Activated T-cell treated with anti-CD3 and anti-CD28 coated beads for 1 hour (primary cell): ENCODE data around the gene MINDY3.

Source experiments
- DNase-seq: peaks from one replicate; pipeline ENCODE4 v3.0.0-alpha.2; 2020; ENCODE audit warnings: low read depth

Gene MINDY3

GRCh38 chr10:15805395-15806058 is 54.8 kb downstream of the MINDY3 start:
- no peak for DNase-seq

DNA sequence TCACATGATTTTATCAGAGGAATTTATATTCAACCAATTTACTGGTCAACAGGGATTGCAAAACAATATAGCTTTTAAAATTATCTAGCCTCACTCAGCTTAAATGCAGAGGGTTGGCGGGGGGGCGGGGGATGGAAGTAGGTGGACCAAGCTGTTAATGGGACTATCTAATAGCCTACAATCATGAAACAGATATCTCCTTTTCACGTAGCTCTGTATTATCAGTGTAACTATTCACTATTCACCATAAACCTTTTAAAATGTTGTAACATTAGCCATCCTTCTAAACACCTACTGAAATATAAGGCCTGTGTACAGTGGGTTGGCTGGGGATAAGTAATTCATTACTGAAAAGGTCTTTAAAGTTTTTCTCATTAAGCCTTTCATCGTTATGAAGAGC is 56.2 kb downstream of the MINDY3 start:
- DNase-seq: no peak

GRCh38 chr10:15802375-15802949 is 57.8 kb downstream of the MINDY3 start:
- no peak for DNase-seq

DNA sequence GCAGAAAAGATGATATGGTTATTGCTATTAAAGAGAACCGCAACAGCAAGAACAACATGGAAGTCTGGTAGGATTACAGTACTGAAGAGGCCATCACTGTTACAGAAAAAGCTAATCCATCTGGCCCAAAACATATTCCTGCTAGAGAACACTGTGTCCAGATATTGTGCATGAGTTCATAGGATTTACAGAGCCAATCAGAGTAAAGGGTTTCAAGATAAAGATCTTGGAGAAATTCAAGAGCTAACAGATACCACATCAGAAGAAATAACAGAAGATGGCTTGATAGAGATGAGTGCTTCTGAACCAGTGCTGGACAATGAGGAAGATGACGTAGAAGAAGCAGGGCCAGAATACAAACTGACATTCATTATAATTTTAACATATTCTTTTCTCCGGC is 58.7 kb downstream of the MINDY3 start:
- no peak for DNase-seq

GRCh38 chr10:15801147-15801546 is 59.2 kb downstream of the MINDY3 start:
- no peak for DNase-seq

- no peak for DNase-seq
Observed at GRCh38 chr10:15797346-15797745, 63.0 kb downstream of the MINDY3 start.

GRCh38 chr10:15796762-15797161 is 63.5 kb downstream of the MINDY3 start:
- no peak for DNase-seq

GRCh38 chr10:15796098-15796759 is 64.1 kb downstream of the MINDY3 start:
- DNase-seq: no peak

DNA sequence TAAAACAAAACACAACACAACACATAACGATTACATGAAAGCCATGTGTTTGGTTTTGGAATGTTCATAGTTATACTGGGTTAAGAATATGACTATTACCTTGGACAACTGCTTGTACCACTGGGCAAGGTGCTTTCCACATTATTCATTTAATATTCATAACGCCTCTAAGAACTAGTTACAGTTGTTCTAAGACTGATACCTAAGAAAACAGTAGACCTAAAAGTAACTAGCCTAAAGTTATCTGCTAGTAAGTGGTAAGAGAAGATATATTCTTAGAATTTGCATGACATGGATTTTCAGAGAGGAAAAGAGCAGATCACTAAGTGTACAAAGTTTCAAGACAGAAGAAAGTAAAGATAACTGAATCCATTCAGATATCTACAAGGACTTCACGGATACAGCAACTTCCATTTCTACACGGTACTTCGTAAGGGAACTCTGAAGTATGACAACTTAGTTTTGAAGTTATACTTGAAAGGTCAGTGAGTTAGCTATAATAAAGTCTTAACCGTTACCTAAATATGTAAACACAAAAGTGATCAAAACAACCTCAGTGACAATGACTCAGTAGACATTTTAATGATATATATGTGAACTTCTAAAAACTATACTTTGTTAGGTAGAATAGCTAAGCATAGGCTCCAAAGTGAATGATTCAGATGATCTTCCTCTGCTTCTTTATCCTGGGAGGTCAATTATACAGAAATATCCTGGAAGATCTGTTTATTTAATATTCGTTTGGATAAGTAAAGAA is 65.1 kb downstream of the MINDY3 start:
- no peak for DNase-seq

DNA sequence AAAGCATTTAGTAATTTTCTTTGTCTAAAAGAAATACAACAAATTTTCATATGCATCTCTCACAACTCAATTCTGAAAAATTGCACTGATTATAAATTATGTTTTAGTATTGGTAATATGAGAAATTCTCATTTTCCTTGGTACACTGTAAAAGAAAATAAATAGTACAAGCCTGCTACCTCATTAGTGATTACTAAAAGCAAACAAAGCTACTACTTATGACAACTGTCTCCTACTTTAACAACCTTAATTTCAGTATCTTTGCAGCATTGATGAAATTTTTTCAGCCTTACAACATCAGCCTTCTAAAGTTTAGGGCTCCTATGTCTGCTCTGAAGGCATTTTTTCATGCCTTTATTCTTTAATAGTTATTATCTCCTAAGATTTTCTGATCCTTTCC is 65.7 kb downstream of the MINDY3 start:
- DNase-seq: no peak

- DNase-seq: no peak
Observed at GRCh38 chr10:15793664-15794063, 66.6 kb downstream of the MINDY3 start.

GRCh38 chr10:15792777-15793176 is 67.5 kb downstream of the MINDY3 start:
- no peak for DNase-seq

GRCh38 chr10:15791816-15792524 is 68.3 kb downstream of the MINDY3 start:
- no peak for DNase-seq

GRCh38 chr10:15789793-15790525 is 70.3 kb downstream of the MINDY3 start:
- DNase-seq: no peak

- DNase-seq: no peak
Observed at GRCh38 chr10:15787426-15787825, 72.9 kb downstream of the MINDY3 start.

- no peak for DNase-seq
Observed at GRCh38 chr10:15784662-15785300, 75.5 kb downstream of the MINDY3 start.

DNA sequence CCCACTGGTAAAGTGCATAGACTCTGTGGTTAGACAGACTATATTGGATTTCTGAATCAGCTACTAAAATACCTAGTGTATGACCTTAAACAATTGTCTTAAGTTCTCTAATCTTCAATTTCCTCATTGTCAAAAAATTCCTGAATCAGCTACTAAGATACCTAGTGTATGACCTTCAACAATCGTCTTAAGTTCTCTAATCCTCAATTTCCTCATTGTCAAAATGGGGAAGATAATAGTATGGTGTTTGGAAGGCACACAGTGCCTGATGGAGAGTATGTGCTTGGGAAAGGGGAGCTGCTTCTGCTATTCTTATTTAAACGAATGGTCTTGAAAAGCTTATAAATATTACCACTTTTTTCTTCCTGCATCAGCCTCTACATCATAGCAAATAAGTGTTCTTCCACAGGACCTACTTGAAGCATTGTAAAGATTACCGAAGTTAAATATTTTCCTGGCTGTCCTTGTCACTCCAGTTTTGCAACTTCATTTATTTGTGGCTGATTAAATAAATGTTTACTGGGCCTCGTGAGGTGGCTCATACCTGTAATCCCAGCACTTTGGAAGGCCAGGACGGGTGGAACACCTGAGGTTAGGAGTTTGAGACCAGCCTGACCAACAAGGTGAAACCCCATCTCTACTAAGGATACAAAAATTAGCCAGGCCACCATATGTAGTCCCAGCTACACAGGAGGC is 76.2 kb downstream of the MINDY3 start:
- DNase-seq: no peak

DNA sequence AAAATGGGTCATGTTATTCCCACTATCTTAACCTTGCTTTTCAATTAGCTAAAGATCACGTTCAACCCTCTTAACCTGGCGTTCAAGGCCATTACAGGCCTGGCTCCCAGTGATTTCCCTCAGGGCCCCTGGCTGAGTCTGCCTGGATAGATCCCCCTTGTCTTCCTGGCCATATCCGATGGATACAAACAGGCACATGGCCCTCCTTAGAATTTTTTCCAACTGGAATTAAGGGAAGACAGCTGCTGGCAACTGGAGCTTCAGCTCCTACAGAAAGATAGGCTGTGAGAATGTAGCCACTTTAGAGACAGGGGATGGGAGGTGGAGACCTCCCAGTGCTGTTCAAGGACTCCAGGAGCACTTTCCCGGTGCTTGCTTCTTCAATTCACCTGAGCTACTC is 77.5 kb downstream of the MINDY3 start:
- DNase-seq: no peak

DNA sequence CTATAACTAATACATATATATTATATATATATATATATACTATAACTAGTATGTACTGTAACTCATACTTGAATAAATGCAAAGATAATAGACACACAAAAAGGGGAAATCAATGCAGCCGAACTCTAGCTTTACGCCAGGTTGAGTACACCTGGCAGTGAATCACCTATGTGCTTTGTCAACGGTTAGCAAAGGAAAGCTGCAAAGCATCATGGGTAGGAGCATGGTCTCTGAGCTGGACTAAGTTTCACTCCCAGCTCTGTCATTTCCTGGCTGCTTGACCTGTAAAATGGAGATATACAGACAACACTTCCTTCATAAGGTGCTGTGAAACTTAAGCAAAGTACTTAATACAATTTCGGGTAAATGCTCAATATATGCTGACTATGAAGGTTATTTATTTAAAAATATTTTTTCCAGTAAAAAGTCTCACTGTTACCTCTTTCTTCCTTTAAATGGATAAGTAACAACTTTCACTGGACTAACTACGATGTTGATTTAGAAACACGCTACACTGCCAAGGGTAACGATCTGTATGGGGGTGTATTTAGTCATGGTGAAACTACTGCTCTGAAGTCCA is 78.8 kb downstream of the MINDY3 start:
- DNase-seq: no peak
